Activated effector memory CD4-positive, alpha-beta T cell treated with Interleukin-2 at 50 U/mL for 16 hours (primary cell): ENCODE results near the gene RAD54L2.
"Not testable (repeated sequence)": the region's sequence is repeated elsewhere in the genome, so short reads cannot be mapped to it uniquely, and the experiment has no call there.

Experiments used
- DNase-seq: peaks from one replicate; pipeline ENCODE4 v3.0.0-alpha.2; 2020

Gene RAD54L2

DNA sequence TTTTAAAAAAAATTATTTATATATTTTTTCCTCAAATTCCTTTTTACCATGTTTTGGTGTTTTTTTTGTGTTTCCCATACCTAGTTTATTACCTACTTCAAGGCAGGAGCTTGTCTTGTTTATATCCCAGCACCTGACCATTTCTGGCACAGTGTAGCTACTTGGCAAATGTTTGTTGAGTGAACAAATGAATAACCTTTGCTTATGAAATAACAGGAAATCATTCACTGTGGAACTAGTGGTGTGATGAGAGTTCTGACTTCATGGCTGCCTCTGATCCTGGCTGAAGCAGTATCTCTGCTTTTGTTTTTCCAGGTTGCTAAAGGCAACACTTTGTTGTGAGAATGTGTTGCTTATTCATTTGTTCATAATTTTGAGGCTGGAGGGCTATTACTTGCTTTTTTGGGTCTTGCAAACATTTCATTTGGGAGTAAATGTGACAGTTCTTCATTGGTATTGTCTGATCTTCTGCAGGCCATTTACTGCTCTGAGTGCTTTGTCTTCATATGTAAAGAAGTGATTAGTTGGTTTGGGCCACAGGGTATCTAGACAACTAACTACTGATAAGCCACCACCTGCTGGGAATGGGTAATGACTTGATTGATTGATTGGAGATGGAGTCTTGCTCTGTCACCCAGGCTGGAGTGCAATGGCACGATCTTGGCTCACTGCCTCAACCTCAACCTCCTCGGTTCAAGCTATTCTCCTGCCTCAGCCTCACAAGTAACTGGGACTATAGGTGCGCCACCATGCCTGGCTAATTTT is 5.7 kb downstream of the RAD54L2 start:
- DNase-seq: no peak

DNA sequence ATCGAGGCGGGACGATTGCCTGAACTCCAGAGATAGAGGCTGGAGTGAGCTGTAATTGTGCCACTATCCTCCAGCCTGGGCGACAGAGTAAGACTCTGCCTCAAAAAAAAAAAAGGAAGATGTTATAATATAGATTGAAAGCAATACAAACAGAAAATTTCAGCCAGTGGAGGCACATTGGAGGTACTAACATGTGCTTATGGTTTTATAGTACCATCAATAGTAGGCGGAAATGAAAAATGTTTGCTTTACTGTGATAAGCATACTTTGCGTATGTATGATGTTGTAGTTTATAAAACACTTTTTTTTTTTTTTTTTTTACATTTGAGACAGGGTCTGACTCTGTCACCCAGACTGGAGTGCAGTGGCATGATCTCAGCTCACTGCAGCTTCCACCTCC is 8.8 kb downstream of the RAD54L2 start:
- no peak for DNase-seq

DNA sequence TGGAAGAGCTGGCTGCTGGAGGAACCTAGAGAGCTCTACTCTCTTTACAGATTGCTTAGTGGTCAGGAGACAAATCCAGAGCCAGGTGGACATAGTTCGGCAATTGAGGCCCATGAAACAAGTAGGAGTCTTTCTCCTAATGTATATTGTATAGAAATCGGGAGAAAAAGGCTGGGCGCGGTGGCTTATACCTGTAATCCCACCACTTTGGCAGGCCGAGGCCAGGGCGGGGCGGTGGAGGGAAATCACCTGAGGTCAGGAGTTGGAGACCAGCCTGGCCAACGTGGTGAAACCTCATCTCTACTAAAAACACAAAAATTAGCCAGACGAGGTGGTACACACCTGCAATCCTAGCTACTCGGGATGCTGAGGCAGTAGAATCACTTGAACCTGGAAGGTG is 10.8 kb downstream of the RAD54L2 start:
- DNase-seq: no peak

DNA sequence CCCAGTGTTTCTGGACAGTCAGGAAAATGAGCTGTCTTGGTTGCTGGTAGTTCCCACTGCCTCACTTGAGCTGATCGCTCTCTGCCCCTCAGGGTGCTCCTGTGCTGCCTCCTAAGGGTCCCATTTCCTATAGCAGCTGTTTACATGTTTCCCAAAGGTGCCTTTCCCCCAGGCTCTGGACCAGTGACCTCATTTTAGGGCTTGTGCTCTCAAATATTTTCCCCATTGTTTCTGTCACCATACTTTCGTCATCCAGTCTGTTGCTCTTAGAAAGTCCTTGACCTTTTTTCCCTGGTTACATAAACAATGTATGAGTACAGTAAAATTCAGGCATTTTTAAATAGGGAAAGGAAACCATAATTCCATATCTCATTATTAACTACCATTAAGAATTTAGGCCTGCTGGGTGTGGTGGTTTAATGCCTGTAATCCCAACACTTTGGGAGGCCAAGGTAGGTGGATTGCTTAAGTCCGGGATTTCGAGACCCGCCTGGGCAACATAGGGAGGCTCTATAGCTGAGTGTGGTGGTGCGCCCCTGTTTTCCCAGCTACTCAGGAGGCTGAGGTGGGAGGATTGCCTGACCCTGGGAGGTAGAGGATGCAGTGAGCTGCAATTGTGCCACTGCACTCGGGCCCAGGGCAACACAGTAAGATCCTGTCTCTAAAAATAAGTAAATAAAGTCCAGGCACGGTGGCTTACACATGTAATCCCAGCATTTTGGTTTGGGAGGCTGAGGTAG is 11.7 kb downstream of the RAD54L2 start:
- DNase-seq: no peak

DNA sequence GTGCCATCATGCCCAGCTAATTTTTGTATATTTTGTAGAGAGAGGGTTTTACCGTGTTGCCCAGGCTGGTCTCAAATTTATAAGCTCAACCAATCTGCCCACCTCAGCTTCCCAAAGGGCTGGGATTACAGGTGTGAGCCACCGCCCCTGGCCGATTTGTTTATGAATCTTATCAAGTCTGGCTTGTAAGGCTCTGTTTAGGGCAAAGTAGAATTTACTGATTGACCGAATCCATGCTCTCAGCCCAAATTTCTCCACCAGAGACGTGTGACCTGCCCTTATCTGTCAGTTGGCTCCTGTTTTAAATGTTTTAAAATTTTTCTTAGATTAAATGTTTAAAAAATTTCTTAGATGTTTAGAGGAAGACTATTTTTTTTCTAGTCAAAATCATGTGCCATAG is 19.5 kb downstream of the RAD54L2 start:
- no peak for DNase-seq

DNA sequence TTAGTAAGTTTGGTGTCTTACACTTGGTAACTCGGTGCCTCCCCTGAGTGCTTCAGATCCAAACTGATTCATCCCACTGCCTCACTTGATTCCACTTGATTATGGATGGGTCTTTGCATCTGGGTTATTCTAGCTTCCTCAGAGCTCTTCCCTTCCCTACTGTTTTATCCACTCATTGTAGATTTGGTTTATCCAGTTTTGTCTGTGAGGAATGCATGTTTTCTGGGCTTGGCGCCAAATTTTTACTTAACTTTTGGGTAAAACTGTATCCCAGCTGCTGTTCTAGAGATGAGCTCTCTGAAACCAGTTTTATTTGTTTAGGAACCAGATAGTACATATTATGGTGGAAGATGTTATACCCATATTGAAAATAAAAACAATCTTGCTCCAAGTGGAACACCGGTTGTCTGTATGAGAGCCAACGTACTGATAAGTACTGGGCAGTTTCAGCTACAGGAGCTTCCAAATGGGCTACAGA is 20.9 kb downstream of the RAD54L2 start:
- DNase-seq: no peak

DNA sequence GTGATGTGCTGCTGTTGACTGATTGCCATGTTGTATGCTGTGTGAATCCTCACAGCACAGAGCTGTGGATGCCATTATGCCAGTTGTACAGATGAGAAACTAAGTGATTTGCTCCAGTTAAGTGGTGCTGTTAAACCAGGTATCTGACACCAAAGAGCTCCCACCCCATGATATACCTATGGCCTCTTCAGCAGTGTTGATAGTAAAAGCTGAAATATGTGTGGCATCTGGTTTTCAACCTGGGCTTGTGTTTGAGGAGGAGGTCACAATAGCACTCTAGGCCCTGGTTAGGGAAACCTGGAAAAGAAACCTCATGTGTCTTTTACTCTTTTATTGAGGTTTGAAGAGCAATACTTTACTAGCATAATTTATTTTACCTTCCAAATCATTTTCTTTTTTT is 21.4 kb downstream of the RAD54L2 start:
- DNase-seq: no peak

DNA sequence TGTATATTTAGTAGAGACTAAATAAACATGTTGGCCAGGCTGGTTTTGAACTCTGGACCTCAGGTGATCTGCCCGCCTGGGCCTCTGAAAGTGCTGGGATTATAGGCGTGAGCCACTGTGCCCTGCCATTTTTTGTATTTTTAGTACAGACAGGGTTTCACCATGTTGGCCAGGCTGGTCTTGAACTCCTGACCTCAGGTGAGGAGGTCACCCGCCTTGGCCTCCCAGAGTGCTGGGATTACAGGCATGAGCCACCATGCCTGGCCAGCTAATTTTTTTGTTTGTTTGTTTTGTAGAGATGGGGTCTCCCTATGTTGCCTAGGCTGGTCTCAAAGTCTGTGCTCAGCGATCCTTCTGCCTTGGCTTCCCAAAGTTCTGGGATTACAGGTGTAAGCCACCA is 23.9 kb downstream of the RAD54L2 start:
- DNase-seq: not testable (repeated sequence)

DNA sequence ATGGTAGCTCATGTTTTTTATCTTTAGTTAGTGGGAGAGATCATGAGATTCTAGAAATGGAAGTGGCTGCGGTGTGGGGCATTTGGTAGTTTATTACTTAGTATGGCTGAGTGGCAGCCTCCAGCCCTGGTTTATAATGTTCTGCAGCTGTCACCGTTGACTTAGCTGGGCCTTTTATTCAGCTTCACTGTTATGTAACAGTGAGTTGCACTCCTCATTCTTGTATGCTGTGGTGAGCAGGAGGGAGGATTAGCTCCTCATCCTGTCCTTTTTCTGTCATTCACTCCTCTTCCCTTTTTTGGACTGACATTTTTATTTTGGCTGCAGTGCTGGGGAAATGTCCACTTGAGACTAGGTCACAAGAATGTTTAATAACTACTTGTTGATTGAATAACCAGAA is 29.5 kb downstream of the RAD54L2 start:
- DNase-seq: no peak

DNA sequence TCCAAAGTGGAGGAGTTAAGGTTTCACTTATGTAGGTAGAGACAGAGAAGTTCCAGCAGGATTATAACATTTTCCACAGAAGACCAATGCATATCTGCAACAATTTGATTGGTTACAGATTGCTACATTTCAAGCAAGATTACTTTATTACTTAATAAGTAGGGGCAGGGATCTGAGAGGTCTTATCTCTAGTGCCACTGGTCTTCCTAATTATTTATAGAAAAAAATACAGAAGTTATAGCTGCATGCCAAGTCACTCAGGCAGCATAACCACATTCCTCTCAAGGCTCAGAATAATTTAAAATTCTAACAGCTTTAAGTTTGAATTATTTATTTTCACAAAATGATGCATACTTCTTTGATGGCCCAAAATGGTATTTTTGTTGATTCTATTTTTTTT is 30.5 kb downstream of the RAD54L2 start:
- DNase-seq: no peak

DNA sequence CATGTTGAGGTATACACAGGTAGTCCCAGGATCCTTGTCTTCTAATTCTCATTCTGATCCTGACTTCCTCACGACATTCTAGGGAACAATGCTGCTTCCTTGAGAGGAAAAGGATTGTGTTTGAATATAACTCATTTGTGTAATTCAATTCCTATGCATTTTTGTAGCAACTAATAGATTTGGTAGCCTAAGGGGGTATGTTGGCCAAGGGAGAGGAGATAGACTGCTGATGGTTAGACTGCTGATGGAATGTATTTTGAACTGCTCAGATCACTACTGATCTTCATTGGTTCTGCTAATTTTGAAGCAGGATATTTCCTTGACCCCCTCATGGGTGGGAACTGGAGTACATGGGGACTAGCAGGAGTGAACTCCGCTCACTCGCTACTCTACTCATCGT is 39.7 kb downstream of the RAD54L2 start:
- no peak for DNase-seq

DNA sequence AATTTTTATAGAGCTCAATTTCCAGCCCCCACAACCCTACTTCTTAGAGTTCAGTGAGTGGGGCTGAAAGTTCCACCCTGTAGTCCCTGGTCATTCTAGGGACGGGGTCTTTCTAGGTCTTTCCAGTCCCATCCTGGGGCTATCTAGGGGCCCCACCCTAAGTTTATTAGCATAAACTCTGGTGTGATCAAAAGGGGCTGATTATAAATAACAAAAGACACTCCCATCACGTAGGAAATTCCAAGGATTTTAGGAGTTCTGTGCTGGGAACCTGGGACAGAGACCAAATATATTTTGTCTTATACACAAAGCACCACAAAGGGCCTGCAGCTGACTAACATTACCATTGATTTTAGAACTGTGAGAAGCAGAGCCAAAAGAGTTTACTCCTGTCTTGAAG is 41.9 kb downstream of the RAD54L2 start:
- no peak for DNase-seq

DNA sequence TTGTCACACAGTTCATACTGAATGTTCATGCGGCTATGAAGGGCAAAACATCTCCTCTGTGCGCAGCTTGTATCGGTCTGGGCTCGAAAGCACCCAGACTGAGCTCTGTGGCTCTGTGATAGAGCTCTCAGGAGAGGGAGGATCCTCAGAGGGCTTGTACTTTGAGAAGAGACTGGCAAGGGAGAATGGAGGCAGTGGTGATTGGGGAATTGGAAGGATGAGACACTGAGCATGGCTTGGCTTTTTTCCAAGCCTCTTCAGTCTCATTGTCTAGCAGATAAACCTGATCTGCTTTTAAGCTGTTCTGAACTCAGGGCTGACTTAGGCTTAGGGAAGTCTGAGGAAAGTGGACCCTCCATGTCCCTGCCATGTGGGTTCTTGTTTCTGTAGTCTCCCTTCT is 43.0 kb downstream of the RAD54L2 start:
- DNase-seq: no peak

DNA sequence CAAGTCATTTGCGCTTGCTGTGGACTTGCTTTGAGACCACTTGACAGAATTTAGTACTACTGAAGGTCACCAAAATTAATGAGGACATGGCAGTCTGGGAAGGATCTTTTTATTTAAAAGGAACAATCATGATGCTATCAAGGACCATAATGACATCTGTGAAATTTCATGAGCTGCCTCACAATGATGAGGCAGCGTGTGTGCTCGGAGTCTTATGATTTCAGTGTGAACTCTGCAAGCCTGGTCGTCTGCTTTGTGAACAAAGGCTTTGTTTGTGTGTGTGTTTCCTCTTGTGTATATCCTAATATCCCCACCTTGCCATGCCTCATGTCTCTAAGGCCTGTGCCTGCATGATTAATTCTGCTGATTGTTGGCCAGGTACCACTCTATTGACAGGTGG is 46.7 kb downstream of the RAD54L2 start:
- DNase-seq: no peak

DNA sequence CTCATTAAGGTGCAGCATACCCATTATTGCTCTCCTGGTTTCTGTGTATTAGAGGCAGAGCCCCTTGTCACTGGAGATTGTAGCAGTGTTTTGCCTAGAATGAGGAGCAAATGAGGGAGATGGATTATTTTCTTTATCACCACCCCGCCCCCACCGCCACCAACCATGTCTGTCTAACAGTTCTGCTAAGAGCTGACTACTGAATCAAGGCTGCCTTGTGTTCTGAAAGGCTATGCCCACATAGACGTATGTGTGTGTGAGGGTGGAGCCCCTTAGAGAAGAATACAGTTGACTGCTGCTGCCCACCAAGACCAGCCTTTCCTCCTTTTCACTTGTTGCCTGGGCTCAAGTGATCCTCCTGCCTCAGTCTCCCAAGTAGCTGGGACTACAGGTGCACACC is 47.4 kb downstream of the RAD54L2 start:
- DNase-seq: no peak
